Endothelial cell (in vitro differentiated cells): Measurements from ENCODE around the gene MYOF. TPM values are rescaled to one million over a fixed set of nuclear protein-coding genes. Genes with fewer than 3 reads are reported as not detected.
"Not testable (repeated sequence)": the region's sequence is repeated elsewhere in the genome, so short reads cannot be mapped to it uniquely, and the experiment has no call there.

Experiments used
- DNase-seq: peaks from one replicate; pipeline ENCODE4 v3.0.0; 2021; ENCODE audit warnings: low spot score
- H3K27ac Mint-ChIP-seq: one replicate; pipeline ENCODE4 v1.8.0; 2021; ENCODE audit warnings: mixed read lengths, inconsistent platforms; ENCODE audit not compliant: unreplicated experiment
- H3K27me3 Mint-ChIP-seq: one replicate; pipeline ENCODE4 v1.8.0; 2021; ENCODE audit warnings: mild to moderate bottlenecking, moderate library complexity, mixed read lengths, inconsistent platforms; ENCODE audit not compliant: unreplicated experiment
- H3K36me3 Mint-ChIP-seq: one replicate; pipeline ENCODE4 v1.8.0; 2021; ENCODE audit warnings: mild to moderate bottlenecking, low read depth, mixed read lengths, inconsistent platforms; ENCODE audit not compliant: unreplicated experiment
- H3K4me1 Mint-ChIP-seq: one replicate; pipeline ENCODE4 v1.8.0; 2021; ENCODE audit warnings: mild to moderate bottlenecking, mixed read lengths, inconsistent platforms; ENCODE audit not compliant: unreplicated experiment
- H3K4me3 Mint-ChIP-seq: one replicate; pipeline ENCODE4 v1.8.0; 2021; ENCODE audit warnings: mild to moderate bottlenecking, mixed read lengths, inconsistent platforms; ENCODE audit not compliant: unreplicated experiment
- H3K9me3 Mint-ChIP-seq: one replicate; pipeline ENCODE4 v1.8.0; 2021; ENCODE audit warnings: mixed read lengths, inconsistent platforms; ENCODE audit not compliant: unreplicated experiment
- total RNA-seq: library from RNA; stranded (reverse); fragmentation: NEBNext Ultra II Directional; extraction: Animal tissue kit (Norgen Biotek cat#: 25700); gene quantifications from one replicate; pipeline ENCODE4 v1.2.1, GENCODE V29; 2021; ENCODE audit not compliant: unreplicated experiment
- TF ChIP-seq, protein P1 (sequence below): fragments of 200-600 bp; sonication (generic); IDR thresholded peaks from one replicate; pipeline ENCODE4 v1.5.0; 2021; ENCODE audit warnings: antibody characterized with exemption; ENCODE audit not compliant: unreplicated experiment

MYOF gene
- total RNA-seq, 1 donor from 2014 or later = 12.4 TPM

DNA sequence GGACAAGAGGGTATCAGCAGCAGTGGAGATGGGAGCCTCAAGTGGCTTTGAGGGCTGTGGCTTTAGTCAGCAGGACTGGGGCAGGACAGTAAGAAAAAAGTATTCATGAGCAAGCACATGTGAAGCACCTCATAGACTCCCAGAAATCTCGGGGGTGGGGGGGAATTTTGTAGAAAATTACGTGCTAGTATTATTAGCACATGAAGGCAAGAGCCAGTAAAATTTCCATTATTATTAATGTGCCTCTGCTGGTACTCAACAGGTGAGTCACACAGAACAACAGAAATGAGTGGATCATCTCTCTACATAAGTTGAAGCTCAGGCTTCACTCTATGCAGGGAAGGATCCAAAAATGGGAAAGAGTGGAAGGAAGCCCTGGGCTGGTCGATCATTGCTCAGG lies 114.5 kb downstream of the MYOF start:
- no peaks in the 10 kb centered on the region for H3K9me3 Mint-ChIP-seq

DNA sequence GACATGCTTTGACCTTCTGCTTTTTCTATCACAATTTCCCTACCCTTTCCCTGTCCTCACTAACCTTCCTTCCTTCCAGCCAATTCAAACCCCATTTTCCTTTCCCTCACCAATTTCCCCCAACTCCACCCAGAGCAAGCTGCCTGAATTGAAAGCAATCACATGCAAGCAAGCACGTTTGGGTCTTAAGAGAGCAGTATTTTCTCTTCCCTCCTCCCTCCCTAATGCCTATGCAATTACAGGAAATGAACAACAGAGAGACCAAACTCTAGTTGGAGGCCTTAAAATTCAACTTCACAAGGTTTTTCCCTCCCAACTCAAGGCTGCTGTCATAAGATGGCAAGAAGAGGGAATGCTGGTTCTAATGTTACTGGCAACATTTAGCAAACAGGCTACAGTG lies 117.2 kb downstream of the MYOF start:
- Mint-ChIP-seq H3K36me3 (no peaks in the 10 kb centered on the region), H3K4me1 (peaks cover 3% of the 10 kb centered on the region), H3K27ac (no peak overlapping the region), H3K9me3 (no peaks in the 10 kb centered on the region), H3K27me3 (peaks cover 4% of the 10 kb centered on the region), H3K4me3 (no peak overlapping the region)
- TF ChIP-seq, protein P1, sequence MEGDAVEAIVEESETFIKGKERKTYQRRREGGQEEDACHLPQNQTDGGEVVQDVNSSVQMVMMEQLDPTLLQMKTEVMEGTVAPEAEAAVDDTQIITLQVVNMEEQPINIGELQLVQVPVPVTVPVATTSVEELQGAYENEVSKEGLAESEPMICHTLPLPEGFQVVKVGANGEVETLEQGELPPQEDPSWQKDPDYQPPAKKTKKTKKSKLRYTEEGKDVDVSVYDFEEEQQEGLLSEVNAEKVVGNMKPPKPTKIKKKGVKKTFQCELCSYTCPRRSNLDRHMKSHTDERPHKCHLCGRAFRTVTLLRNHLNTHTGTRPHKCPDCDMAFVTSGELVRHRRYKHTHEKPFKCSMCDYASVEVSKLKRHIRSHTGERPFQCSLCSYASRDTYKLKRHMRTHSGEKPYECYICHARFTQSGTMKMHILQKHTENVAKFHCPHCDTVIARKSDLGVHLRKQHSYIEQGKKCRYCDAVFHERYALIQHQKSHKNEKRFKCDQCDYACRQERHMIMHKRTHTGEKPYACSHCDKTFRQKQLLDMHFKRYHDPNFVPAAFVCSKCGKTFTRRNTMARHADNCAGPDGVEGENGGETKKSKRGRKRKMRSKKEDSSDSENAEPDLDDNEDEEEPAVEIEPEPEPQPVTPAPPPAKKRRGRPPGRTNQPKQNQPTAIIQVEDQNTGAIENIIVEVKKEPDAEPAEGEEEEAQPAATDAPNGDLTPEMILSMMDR = no peak
- DNase-seq = no peak

More for the DNA sequence above, 114.5 kb downstream of the MYOF start:
- DNase-seq = no peak
- Mint-ChIP-seq H3K4me3 (no peak overlapping the region), H3K4me1 (peaks cover 3% of the 10 kb centered on the region), H3K36me3 (no peaks in the 10 kb centered on the region), H3K27me3 (peaks cover 3% of the 10 kb centered on the region), H3K27ac (no peak overlapping the region)
- TF ChIP-seq, protein P1 = no peak

DNA sequence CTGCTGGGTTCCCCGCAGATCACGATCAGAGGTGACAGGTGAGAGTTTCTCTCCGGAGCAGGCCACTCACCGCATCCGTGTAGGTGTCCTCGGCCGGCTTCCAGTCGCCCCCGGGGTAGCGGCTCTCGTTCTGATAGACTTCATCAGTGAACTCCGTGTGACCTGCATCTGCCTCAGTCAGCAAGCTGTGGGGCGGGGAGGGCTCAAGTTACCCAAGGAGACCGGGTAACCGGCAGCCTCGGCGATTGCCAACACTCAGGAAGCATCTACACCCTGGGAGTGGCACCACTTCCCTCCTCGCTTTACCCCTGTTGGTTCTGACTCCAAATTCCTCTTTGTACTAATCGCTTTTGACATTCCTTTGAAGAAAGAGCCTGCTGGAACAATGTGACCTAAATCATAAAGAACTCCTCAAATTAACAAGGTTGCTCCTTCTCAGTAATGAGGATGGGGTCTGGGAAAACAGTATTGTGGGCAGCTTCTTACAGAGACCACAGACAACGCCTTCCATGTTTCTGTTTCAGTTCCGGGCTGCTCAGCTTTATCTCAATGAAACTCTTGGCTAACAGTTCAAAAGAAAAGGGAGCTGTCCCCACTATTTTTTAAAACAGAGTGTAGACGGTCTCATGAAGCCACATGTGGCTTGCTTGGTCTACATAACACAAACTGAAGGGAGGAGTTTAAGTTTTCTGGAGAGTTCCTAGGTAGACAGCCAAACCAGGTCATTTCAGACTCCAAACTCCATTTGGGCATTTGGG lies 118.1 kb downstream of the MYOF start:
- H3K9me3 Mint-ChIP-seq = no peaks in the 10 kb centered on the region
- H3K27me3 Mint-ChIP-seq = peaks cover 4% of the 10 kb centered on the region
- H3K27ac Mint-ChIP-seq = no peak overlapping the region
- H3K4me1 Mint-ChIP-seq = peaks cover 3% of the 10 kb centered on the region
- H3K36me3 Mint-ChIP-seq = no peaks in the 10 kb centered on the region
- DNase-seq = no peak
- H3K4me3 Mint-ChIP-seq = no peak overlapping the region
- TF ChIP-seq, protein P1 = no peak

DNA sequence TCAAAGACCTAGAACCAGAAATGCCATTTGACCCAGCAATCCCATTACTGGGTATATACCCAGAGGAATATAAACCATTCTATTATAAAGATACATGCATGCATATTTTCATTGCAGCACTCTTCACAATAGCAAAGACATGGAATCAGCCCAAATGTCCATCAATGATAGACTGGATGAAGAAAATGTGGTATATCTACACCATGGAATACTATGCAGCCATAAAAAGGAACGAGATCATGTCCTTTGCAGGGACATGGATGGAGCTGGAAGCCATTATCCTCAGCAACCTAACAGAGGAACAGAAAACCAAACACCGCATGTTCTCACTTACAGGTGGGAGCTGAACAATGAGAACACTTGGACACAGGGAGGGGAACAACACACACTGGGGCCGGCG lies 123.7 kb downstream of the MYOF start:
- not testable (repeated sequence) for H3K9me3 Mint-ChIP-seq, H3K4me1 Mint-ChIP-seq, H3K4me3 Mint-ChIP-seq, H3K36me3 Mint-ChIP-seq, DNase-seq, H3K27me3 Mint-ChIP-seq, H3K27ac Mint-ChIP-seq

DNA sequence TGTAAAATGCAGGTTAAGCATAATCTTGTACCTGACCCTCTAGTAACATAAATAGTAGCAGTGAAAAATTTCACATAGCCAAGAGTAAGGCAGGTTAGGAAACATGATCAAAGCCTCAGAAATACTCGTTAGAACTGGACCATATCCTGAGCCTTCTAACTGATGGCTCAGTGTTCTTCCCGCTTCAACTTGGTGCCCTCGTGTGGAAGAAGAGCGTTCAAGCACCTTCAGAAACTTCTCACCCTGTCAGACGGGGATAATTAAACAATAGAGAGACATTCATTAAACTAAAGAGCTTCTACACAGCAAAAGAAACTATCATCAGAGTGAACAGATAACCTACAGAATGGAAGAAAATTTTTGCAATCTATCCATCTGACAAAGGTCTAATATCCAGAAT lies 124.5 kb downstream of the MYOF start:
- Mint-ChIP-seq H3K4me3 (no peak overlapping the region), H3K27ac (no peak overlapping the region), H3K27me3 (peaks cover 3% of the 10 kb centered on the region), H3K36me3 (no peaks in the 10 kb centered on the region), H3K4me1 (no peaks in the 10 kb centered on the region), H3K9me3 (no peaks in the 10 kb centered on the region)
- TF ChIP-seq, protein P1 = peak; percentile 36
- peak; percentile 51 for DNase-seq
